GM19035 (cell line): Measurements from ENCODE around the gene ITGB5.

ENCODE experiments used
- ATAC-seq: cut with Tn5 transposase; IDR thresholded peaks from one replicate; pipeline ENCODE4 v1.9.1; 2021; ENCODE audit not compliant: unreplicated experiment

The ITGB5 gene

GRCh38 chr3:124815781-124816180 is 71.4 kb downstream of the ITGB5 start:
- no peak for ATAC-seq

GRCh38 chr3:124814620-124815421 is 72.3 kb downstream of the ITGB5 start:
- no peak for ATAC-seq

- no peak for ATAC-seq
Measured at GRCh38 chr3:124813541-124813940, 73.6 kb downstream of the ITGB5 start.

- ATAC-seq = no peak
Measured at GRCh38 chr3:124812291-124813265, 74.6 kb downstream of the ITGB5 start.

GRCh38 chr3:124811436-124811835 is 75.7 kb downstream of the ITGB5 start:
- ATAC-seq = no peak

GRCh38 chr3:124810970-124811369 is 76.2 kb downstream of the ITGB5 start:
- no peak for ATAC-seq

GRCh38 chr3:124809039-124809438 is 78.1 kb downstream of the ITGB5 start:
- no peak for ATAC-seq

- ATAC-seq = no peak
Measured at GRCh38 chr3:124805671-124806070, 81.5 kb downstream of the ITGB5 start.

GRCh38 chr3:124804875-124805274 is 82.3 kb downstream of the ITGB5 start:
- no peak for ATAC-seq

GRCh38 chr3:124802702-124803101 is 84.5 kb downstream of the ITGB5 start:
- no peak for ATAC-seq

- ATAC-seq = no peak
Measured at GRCh38 chr3:124802061-124802698, 85.0 kb downstream of the ITGB5 start.

- ATAC-seq = no peak
Measured at GRCh38 chr3:124800511-124801258, 86.5 kb downstream of the ITGB5 start.

GRCh38 chr3:124800076-124800475 is 87.1 kb downstream of the ITGB5 start:
- no peak for ATAC-seq

GRCh38 chr3:124799676-124800075 is 87.5 kb downstream of the ITGB5 start:
- ATAC-seq = no peak

GRCh38 chr3:124797426-124797945 is 89.7 kb downstream of the ITGB5 start:
- no peak for ATAC-seq

- no peak for ATAC-seq
Measured at GRCh38 chr3:124796477-124796876, 90.7 kb downstream of the ITGB5 start.

GRCh38 chr3:124793054-124793739 is 94.0 kb downstream of the ITGB5 start:
- no peak for ATAC-seq

GRCh38 chr3:124792341-124793040 is 94.7 kb downstream of the ITGB5 start:
- no peak for ATAC-seq

- ATAC-seq = no peak
Measured at GRCh38 chr3:124791639-124792151, 95.5 kb downstream of the ITGB5 start.
